CD1c-positive myeloid dendritic cell (primary cell): ENCODE data around the gene ID2.
"Not testable (repeated sequence)": the region's sequence is repeated elsewhere in the genome, so short reads cannot be mapped to it uniquely, and the experiment has no call there.

Experiments used
- DNase-seq: peaks from one replicate; pipeline ENCODE4 v3.0.0-alpha.2; 2016; ENCODE audit errors: extremely low spot score

Gene ID2

GRCh38 chr2:8684878-8685696 is 3.2 kb downstream of the ID2 start:
- DNase-seq, result peak; percentile 71

- peak; percentile 84 for DNase-seq
These were observed 4.0 kb downstream of the ID2 start for GRCh38 chr2:8685697-8686358.

GRCh38 chr2:8691859-8692437 is 10.1 kb downstream of the ID2 start:
- no peak for DNase-seq

GRCh38 chr2:8692783-8693156 is 10.9 kb downstream of the ID2 start:
- no peak for DNase-seq

- DNase-seq, result peak; percentile 23
These were observed 11.4 kb downstream of the ID2 start for GRCh38 chr2:8693157-8693821.

- DNase-seq, result no peak
These were observed 12.9 kb downstream of the ID2 start for GRCh38 chr2:8694737-8695136.

GRCh38 chr2:8697190-8697589 is 15.3 kb downstream of the ID2 start:
- no peak for DNase-seq

- DNase-seq, result no peak
These were observed 18.0 kb downstream of the ID2 start for GRCh38 chr2:8699839-8700238.

GRCh38 chr2:8701681-8702379 is 20.0 kb downstream of the ID2 start:
- no peak for DNase-seq

- no peak for DNase-seq
These were observed 23.1 kb downstream of the ID2 start for GRCh38 chr2:8704906-8705305.

GRCh38 chr2:8709611-8710010 is 27.8 kb downstream of the ID2 start:
- DNase-seq, result no peak

GRCh38 chr2:8710951-8711350 is 29.1 kb downstream of the ID2 start:
- DNase-seq, result no peak

GRCh38 chr2:8714283-8714682 is 32.4 kb downstream of the ID2 start:
- DNase-seq, result no peak

GRCh38 chr2:8714971-8715370 is 33.1 kb downstream of the ID2 start:
- no peak for DNase-seq

GRCh38 chr2:8719528-8719927 is 37.7 kb downstream of the ID2 start:
- no peak for DNase-seq

- DNase-seq, result no peak
These were observed 38.9 kb downstream of the ID2 start for GRCh38 chr2:8720741-8721140.

GRCh38 chr2:8721410-8721809 is 39.6 kb downstream of the ID2 start:
- no peak for DNase-seq

- no peak for DNase-seq
These were observed 41.1 kb downstream of the ID2 start for GRCh38 chr2:8722986-8723385.

- DNase-seq, result no peak
These were observed 44.0 kb downstream of the ID2 start for GRCh38 chr2:8725838-8726237.

- DNase-seq, result no peak
These were observed 46.6 kb downstream of the ID2 start for GRCh38 chr2:8728305-8729015.

GRCh38 chr2:8729101-8729500 is 47.2 kb downstream of the ID2 start:
- not testable (repeated sequence) for DNase-seq
